ENCODE data around the gene TAC4.

Gene TAC4

GRCh38 chr17:49848019-49848473 is at the start of gene TAC4:
Gene TAC4, minus strand, starts transcription at chr17:49848069. Its CDS starts 52 bp downstream, at chr17:49848017.
- no peak for DNase-seq (ENCODE audit: low read depth)

GRCh38 chr17:49896860-49897259 is 49.0 kb upstream of the TAC4 start:
- no peak for DNase-seq (ENCODE audit: low read depth)

GRCh38 chr17:49896222-49896621 is 48.4 kb upstream of the TAC4 start:
- DNase-seq (ENCODE audit: low read depth), result no peak

- no peak for DNase-seq (ENCODE audit: low read depth)
Measured at GRCh38 chr17:49895812-49896211, 47.9 kb upstream of the TAC4 start.

- DNase-seq (ENCODE audit: low read depth), result no peak
Measured at GRCh38 chr17:49894761-49895160, 46.9 kb upstream of the TAC4 start.

- DNase-seq (ENCODE audit: low read depth), result no peak
Measured at GRCh38 chr17:49891694-49892389, 44.0 kb upstream of the TAC4 start.

- no peak for DNase-seq (ENCODE audit: low read depth)
Measured at GRCh38 chr17:49891271-49891670, 43.4 kb upstream of the TAC4 start.

GRCh38 chr17:49890852-49891251 is 43.0 kb upstream of the TAC4 start:
- DNase-seq (ENCODE audit: low read depth), result no peak

GRCh38 chr17:49890077-49890821 is 42.4 kb upstream of the TAC4 start:
- DNase-seq (ENCODE audit: low read depth), result no peak

- no peak for DNase-seq (ENCODE audit: low read depth)
Measured at GRCh38 chr17:49889500-49889899, 41.6 kb upstream of the TAC4 start.

GRCh38 chr17:49887744-49888360 is 40.0 kb upstream of the TAC4 start:
- DNase-seq (ENCODE audit: low read depth), result no peak

GRCh38 chr17:49887086-49887743 is 39.3 kb upstream of the TAC4 start:
- no peak for DNase-seq (ENCODE audit: low read depth)

GRCh38 chr17:49886036-49886435 is 38.2 kb upstream of the TAC4 start:
- no peak for DNase-seq (ENCODE audit: low read depth)

GRCh38 chr17:49882434-49882833 is 34.6 kb upstream of the TAC4 start:
- DNase-seq (ENCODE audit: low read depth), result no peak

- no peak for DNase-seq (ENCODE audit: low read depth)
Measured at GRCh38 chr17:49881054-49881402, 33.2 kb upstream of the TAC4 start.

GRCh38 chr17:49880291-49881053 is 32.6 kb upstream of the TAC4 start:
- DNase-seq (ENCODE audit: low read depth), result peak; percentile 44

- no peak for DNase-seq (ENCODE audit: low read depth)
Measured at GRCh38 chr17:49878931-49879904, 31.3 kb upstream of the TAC4 start.

- DNase-seq (ENCODE audit: low read depth), result no peak
Measured at GRCh38 chr17:49875685-49876084, 27.8 kb upstream of the TAC4 start.

- no peak for DNase-seq (ENCODE audit: low read depth)
Measured at GRCh38 chr17:49874911-49875310, 27.0 kb upstream of the TAC4 start.

GRCh38 chr17:49873926-49874325 is 26.1 kb upstream of the TAC4 start:
- DNase-seq (ENCODE audit: low read depth), result no peak

- no peak for DNase-seq (ENCODE audit: low read depth)
Measured at GRCh38 chr17:49873466-49873865, 25.6 kb upstream of the TAC4 start.
